ENCODE measurements around the gene TMEM168.
"Not testable (repeated sequence)": the region's sequence is repeated elsewhere in the genome, so short reads cannot be mapped to it uniquely, and the experiment has no call there.

Gene TMEM168

DNA sequence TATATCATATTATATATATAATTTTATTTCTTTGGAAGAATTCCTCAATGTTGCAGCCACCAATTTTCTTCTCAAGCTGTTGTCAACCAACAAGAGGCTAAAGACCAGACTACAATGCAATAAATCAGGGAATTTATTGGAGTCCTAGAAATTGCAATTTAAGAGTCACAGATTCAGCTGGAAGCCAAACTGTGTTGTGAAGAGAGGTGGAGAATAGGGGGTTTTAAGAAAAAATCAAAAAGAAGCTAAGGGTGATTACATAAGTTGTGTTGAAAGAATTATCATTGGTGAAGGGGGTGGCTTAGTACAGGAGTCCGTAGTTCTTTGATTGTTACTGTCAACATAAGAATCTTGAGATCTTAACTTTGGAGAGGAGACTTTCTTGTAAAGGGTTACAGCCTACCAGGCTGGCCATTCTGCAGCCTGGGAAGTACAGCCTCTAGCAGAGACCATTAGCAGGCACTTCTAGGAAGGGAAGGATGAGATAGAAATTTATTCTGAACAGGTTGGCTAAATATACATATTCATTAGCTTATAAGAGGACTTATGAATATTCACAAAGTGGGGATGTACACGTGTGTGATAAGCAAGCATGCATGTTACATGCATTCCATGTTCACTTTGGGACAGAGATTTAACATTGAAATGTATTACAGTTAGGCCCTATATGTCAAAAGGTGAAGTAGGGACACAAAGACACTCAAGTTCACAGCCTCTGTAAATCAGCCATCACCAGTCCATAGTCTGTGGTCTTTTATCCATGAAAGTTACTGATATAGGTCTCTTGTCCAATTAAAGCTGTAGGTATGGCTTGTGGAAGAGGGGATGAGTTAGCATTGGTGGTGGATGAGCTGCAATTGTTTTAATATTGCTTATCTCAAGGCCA, 8.3 kb upstream of the TMEM168 start:
- H3K27ac ChIP-seq (replicated peaks), result no peak overlapping the region
- no peaks in the 10 kb centered on the region for H3K27me3 ChIP-seq (ENCODE audit: insufficient read depth, poor library complexity, severe bottlenecking)
- TF ChIP-seq, protein P1, sequence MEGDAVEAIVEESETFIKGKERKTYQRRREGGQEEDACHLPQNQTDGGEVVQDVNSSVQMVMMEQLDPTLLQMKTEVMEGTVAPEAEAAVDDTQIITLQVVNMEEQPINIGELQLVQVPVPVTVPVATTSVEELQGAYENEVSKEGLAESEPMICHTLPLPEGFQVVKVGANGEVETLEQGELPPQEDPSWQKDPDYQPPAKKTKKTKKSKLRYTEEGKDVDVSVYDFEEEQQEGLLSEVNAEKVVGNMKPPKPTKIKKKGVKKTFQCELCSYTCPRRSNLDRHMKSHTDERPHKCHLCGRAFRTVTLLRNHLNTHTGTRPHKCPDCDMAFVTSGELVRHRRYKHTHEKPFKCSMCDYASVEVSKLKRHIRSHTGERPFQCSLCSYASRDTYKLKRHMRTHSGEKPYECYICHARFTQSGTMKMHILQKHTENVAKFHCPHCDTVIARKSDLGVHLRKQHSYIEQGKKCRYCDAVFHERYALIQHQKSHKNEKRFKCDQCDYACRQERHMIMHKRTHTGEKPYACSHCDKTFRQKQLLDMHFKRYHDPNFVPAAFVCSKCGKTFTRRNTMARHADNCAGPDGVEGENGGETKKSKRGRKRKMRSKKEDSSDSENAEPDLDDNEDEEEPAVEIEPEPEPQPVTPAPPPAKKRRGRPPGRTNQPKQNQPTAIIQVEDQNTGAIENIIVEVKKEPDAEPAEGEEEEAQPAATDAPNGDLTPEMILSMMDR (IDR thresholded peaks at IDR 0.05; ENCODE audit: insufficient read depth, low read length), result no peak
- TF ChIP-seq, protein P2, sequence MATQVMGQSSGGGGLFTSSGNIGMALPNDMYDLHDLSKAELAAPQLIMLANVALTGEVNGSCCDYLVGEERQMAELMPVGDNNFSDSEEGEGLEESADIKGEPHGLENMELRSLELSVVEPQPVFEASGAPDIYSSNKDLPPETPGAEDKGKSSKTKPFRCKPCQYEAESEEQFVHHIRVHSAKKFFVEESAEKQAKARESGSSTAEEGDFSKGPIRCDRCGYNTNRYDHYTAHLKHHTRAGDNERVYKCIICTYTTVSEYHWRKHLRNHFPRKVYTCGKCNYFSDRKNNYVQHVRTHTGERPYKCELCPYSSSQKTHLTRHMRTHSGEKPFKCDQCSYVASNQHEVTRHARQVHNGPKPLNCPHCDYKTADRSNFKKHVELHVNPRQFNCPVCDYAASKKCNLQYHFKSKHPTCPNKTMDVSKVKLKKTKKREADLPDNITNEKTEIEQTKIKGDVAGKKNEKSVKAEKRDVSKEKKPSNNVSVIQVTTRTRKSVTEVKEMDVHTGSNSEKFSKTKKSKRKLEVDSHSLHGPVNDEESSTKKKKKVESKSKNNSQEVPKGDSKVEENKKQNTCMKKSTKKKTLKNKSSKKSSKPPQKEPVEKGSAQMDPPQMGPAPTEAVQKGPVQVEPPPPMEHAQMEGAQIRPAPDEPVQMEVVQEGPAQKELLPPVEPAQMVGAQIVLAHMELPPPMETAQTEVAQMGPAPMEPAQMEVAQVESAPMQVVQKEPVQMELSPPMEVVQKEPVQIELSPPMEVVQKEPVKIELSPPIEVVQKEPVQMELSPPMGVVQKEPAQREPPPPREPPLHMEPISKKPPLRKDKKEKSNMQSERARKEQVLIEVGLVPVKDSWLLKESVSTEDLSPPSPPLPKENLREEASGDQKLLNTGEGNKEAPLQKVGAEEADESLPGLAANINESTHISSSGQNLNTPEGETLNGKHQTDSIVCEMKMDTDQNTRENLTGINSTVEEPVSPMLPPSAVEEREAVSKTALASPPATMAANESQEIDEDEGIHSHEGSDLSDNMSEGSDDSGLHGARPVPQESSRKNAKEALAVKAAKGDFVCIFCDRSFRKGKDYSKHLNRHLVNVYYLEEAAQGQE (IDR thresholded peaks at IDR 0.05; ENCODE audit: insufficient replicate concordance, low read depth), result no peak
- no peak for TF ChIP-seq GABPA (IDR thresholded peaks at IDR 0.05; ENCODE audit: low read depth)
- no peak for TF ChIP-seq POLR2AphosphoS5 (IDR thresholded peaks at IDR 0.05; ENCODE audit: low read depth)
- TF ChIP-seq SPI1 (IDR thresholded peaks at IDR 0.05; ENCODE audit: borderline replicate concordance, low read depth), result no peak
- no peak for DNase-seq (ENCODE audit: low read depth in 1 of 2, low spot score in 1 of 2)
- no peak overlapping the region for H3K4me3 ChIP-seq (replicated peaks; ENCODE audit: insufficient read depth, low read length)

DNA sequence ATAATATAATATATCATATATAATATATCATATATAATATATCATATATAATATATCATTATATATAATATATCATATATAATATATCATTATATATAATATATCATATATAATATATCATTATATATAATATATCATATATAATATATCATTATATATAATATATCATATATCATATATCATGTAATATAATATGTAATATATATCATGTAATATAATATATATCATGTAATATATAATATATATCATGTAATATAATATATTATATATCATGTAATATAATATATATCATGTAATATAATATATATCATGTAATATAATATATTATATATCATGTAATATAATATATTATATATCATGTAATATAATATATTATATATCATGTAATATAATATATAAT, 6.4 kb upstream of the TMEM168 start:
- not testable (repeated sequence) for DNase-seq (ENCODE audit: low read depth in 1 of 2, low spot score in 1 of 2); H3K4me3 ChIP-seq (replicated peaks; ENCODE audit: insufficient read depth, low read length); H3K27ac ChIP-seq (replicated peaks); H3K27me3 ChIP-seq (ENCODE audit: insufficient read depth, poor library complexity, severe bottlenecking)

DNA sequence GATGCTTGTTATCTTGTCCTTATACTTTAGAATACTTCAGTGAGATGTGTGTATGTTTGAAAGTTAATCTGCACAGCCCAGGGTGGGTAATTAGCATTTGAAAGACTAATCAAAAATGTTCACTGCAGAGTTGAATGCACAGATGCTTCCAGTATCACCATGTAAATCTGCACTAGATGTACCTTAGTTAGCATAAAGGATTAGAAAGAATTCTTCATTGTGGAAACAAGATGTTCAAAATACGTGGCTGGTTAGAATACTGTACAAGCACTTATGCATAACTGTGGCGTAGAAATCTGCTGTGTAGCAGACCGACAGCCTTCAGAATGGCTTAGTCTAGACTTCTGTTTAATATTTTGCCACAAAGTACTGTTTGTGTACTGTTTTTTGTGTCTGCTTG, 2.2 kb upstream of the TMEM168 start:
- TF ChIP-seq GABPA (IDR thresholded peaks at IDR 0.05; ENCODE audit: low read depth), result no peak
- TF ChIP-seq, protein P2 (IDR thresholded peaks at IDR 0.05; ENCODE audit: insufficient replicate concordance, low read depth), result no peak
- no peak for DNase-seq (ENCODE audit: low read depth in 1 of 2, low spot score in 1 of 2)

DNA sequence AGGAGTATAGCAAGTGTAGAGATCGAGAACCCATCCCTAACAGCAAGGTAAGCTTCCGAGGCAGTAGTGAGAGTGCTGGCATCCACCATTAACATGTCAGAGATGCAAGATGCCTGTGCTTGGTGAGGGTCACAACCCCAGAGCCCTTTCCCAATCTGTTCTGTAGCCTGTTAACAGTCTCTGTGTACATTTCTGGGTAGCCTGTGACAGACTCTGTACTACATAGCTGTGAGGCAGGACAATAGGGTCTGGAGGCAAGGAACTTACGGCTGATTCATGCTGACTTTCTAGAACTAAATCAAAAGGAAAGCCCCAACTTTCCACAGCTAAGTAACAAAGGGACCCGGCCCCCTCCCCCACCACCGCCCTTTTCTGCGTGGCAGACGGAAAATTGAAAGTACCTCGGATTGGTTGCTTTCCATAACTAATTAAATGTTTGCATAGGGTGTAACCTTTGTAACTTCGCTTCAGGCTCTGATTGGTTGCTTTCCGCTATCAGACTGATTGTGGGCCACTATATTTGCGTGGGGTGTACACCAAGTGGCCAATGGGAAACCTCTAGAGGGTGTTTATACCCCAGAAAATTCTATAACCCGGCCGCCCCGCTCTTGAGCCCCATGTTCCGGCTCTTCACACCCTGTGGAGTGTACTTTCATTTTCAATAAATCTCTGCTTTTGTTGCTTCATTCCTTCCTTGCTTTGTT, 1.4 kb upstream of the TMEM168 start:
- no peak for DNase-seq (ENCODE audit: low read depth in 1 of 2, low spot score in 1 of 2)
- TF ChIP-seq, protein P2 (IDR thresholded peaks at IDR 0.05; ENCODE audit: insufficient replicate concordance, low read depth), result no peak
- TF ChIP-seq, protein P1 (IDR thresholded peaks at IDR 0.05; ENCODE audit: insufficient read depth, low read length), result no peak
- no peak for TF ChIP-seq POLR2AphosphoS5 (IDR thresholded peaks at IDR 0.05; ENCODE audit: low read depth)
- TF ChIP-seq GABPA (IDR thresholded peaks at IDR 0.05; ENCODE audit: low read depth), result no peak
- no peak for TF ChIP-seq SPI1 (IDR thresholded peaks at IDR 0.05; ENCODE audit: borderline replicate concordance, low read depth)
- Histone ChIP-seq H3K27ac (replicated peaks) (no peak overlapping the region), H3K4me3 (replicated peaks; ENCODE audit: insufficient read depth, low read length) (no peak overlapping the region), H3K27me3 (ENCODE audit: insufficient read depth, poor library complexity, severe bottlenecking) (no peaks in the 10 kb centered on the region)

More for the DNA sequence above, 2.2 kb upstream of the TMEM168 start:
- Histone ChIP-seq H3K27ac (replicated peaks) (no peak overlapping the region), H3K4me3 (replicated peaks; ENCODE audit: insufficient read depth, low read length) (no peak overlapping the region), H3K27me3 (ENCODE audit: insufficient read depth, poor library complexity, severe bottlenecking) (no peaks in the 10 kb centered on the region)
